Brain microvascular endothelial cell (primary cell): ENCODE results near the gene ADGRG3.

Experiments used
- DNase-seq: peaks from one replicate; pipeline ENCODE4 v3.0.0-alpha.2; 2020
- H3K27ac ChIP-seq: fragments of 250-450 bp; sonication (Bioruptor Pico); 2 replicates; pipeline ENCODE4 v1.5.1; 2020; ENCODE audit warnings: mild to moderate bottlenecking, moderate library complexity
- H3K27me3 ChIP-seq: fragments of 250-450 bp; sonication (Bioruptor Pico); replicated peaks from 2 replicates; pipeline ENCODE4 v1.5.1; 2020; ENCODE audit warnings: mild to moderate bottlenecking
- H3K36me3 ChIP-seq: fragments of 250-450 bp; sonication (Bioruptor Pico); replicated peaks from 2 replicates; pipeline ENCODE4 v1.5.1; 2020; ENCODE audit warnings: mild to moderate bottlenecking
- H3K4me3 ChIP-seq: 2 replicates; pipeline ENCODE4 v1.5.1; 2011; ENCODE audit warnings: low read depth, mild to moderate bottlenecking, control low read depth, low read length, moderate library complexity
- CTCF ChIP-seq: IDR thresholded peaks from 2 replicates; pipeline ENCODE4 v1.5.1; 2011; ENCODE audit warnings: low read depth, mild to moderate bottlenecking, moderate library complexity, low read length, control low read depth, inconsistent platforms; ENCODE audit errors: missing control alignments
- in situ Hi-C: cut with HindIII; loops from 2 replicates; pipeline ENCODE4 v1.10.0; 2017; ENCODE audit warnings: low sequenced_read_pairs, low pct_ligation_motif_present

ADGRG3 gene

GRCh38 chr16:57682809-57683635 is 14.9 kb downstream of the ADGRG3 start:
- H3K27ac ChIP-seq, result no peak overlapping the region
- no peaks in the 10 kb centered on the region for H3K27me3 ChIP-seq
- H3K36me3 ChIP-seq, result no peaks in the 10 kb centered on the region
- no peak for DNase-seq
- in situ Hi-C loops, result no loop called here
- TF ChIP-seq CTCF, result no peak
- H3K4me3 ChIP-seq, result no peak overlapping the region

GRCh38 chr16:57683636-57684545 is 15.8 kb downstream of the ADGRG3 start:
- DNase-seq, result no peak
- in situ Hi-C loops, result no loop called here
- Histone ChIP-seq H3K4me3 (no peak overlapping the region), H3K27me3 (no peaks in the 10 kb centered on the region), H3K36me3 (no peaks in the 10 kb centered on the region), H3K27ac (no peak overlapping the region)
- no peak for TF ChIP-seq CTCF

GRCh38 chr16:57684626-57685358 is 16.7 kb downstream of the ADGRG3 start:
- H3K4me3 ChIP-seq, result no peak overlapping the region
- TF ChIP-seq CTCF, result no peak
- H3K36me3 ChIP-seq, result no peaks in the 10 kb centered on the region
- H3K27me3 ChIP-seq, result no peaks in the 10 kb centered on the region
- in situ Hi-C loops, result no loop called here
- no peak overlapping the region for H3K27ac ChIP-seq
- DNase-seq, result no peak

GRCh38 chr16:57685633-57686032 is 17.5 kb downstream of the ADGRG3 start:
- DNase-seq, result no peak
- Histone ChIP-seq H3K27ac (no peak overlapping the region), H3K4me3 (no peak overlapping the region), H3K27me3 (no peaks in the 10 kb centered on the region), H3K36me3 (no peaks in the 10 kb centered on the region)
- TF ChIP-seq CTCF, result no peak
- in situ Hi-C loops, result no loop called here

GRCh38 chr16:57686577-57686976 is 18.5 kb downstream of the ADGRG3 start:
- no peaks in the 10 kb centered on the region for H3K36me3 ChIP-seq
- no peak for DNase-seq
- TF ChIP-seq CTCF, result no peak
- in situ Hi-C loops, result no loop called here
- no peaks in the 10 kb centered on the region for H3K27me3 ChIP-seq
- no peak overlapping the region for H3K4me3 ChIP-seq
- no peak overlapping the region for H3K27ac ChIP-seq
